ENCODE measurements around the gene ZNF280D. TPM values are rescaled to one million over a fixed set of nuclear protein-coding genes. Genes with fewer than 3 reads are reported as not detected.

Gene ZNF280D
- polyA plus RNA-seq, 2 of the 4 experiments (the other 2 are of a cell fraction), result 13.4 to 21.8 TPM

GRCh38 chr15:56683908-56684307, 49.4 kb downstream of the ZNF280D start:
- 96% methylated on average over 1 of the region's 1 CpG for WGBS (ENCODE audit: missing lambda C conversion rate)
- H3K4me2 ChIP-seq, result no peak overlapping the region
- H3K4me3 ChIP-seq, result no peak overlapping the region
- ChIA-PET POLR2A (no interaction called here), CTCF (interaction anchor here (1.2 kb wide), 1 partner anchor 439 kb away, joined by 3 read pairs; no protein-coding TSS in a partner anchor)
- no peaks in the 10 kb centered on the region; the same call in 2 of the 3 replicates for H3K4me1 ChIP-seq
- FAIRE-seq (no peak), DNase-seq (ENCODE audit: low read depth in 1 of 2, low spot score in 1 of 2) (no peak), ATAC-seq (no peak)
- no peak overlapping the region for H3K27ac ChIP-seq
- H3K9me3 ChIP-seq, result no peaks in the 10 kb centered on the region
- TF ChIP-seq CEBPB (IDR thresholded peaks at IDR 0.05) (no peak), ESRRA (IDR thresholded peaks at IDR 0.05; ENCODE audit: borderline replicate concordance, low read length) (no peak), HEYL (CRISPR knock-in tag; IDR thresholded peaks at IDR 0.05) (no peak), SREBF2 (IDR thresholded peaks at IDR 0.05) (no peak), HMGXB4 (CRISPR knock-in tag; IDR thresholded peaks at IDR 0.05; ENCODE audit: borderline replicate concordance) (no peak), HDAC2 (IDR thresholded peaks at IDR 0.05) (no peak), JUN (IDR thresholded peaks at IDR 0.05) (no peak), FOSL2 (IDR thresholded peaks at IDR 0.05) (no peak), FOSL2 (CRISPR knock-in tag; IDR thresholded peaks at IDR 0.05) (no peak), PHF8 (IDR thresholded peaks at IDR 0.05; ENCODE audit: borderline replicate concordance, low read depth) (no peak), MAX (IDR thresholded peaks at IDR 0.05) (no peak), MAFK (IDR thresholded peaks at IDR 0.05; ENCODE audit: partially characterized antibody) (no peak), EHF (CRISPR knock-in tag; IDR thresholded peaks at IDR 0.05) (no peak), ZSCAN20 (CRISPR knock-in tag; IDR thresholded peaks at IDR 0.05) (no peak), USF2 (IDR thresholded peaks at IDR 0.05) (no peak), ZNF302 (CRISPR knock-in tag; IDR thresholded peaks at IDR 0.05) (no peak), RARB (CRISPR knock-in tag; IDR thresholded peaks at IDR 0.05) (no peak), CHD4 (IDR thresholded peaks at IDR 0.05; ENCODE audit: borderline replicate concordance) (no peak), TFCP2L1 (CRISPR knock-in tag; IDR thresholded peaks at IDR 0.05) (no peak), BCL3 (IDR thresholded peaks at IDR 0.05) (no peak)

GRCh38 chr15:56681113-56681512, 52.2 kb downstream of the ZNF280D start:
- POLR2A ChIA-PET, result no interaction called here
- Histone ChIP-seq H3K9me3 (no peaks in the 10 kb centered on the region), H3K4me3 (no peak overlapping the region), H3K27ac (no peak overlapping the region), H3K4me1 (no peaks in the 10 kb centered on the region; the same call in 2 of the 3 replicates), H3K4me2 (no peak overlapping the region)
- DNase-seq (ENCODE audit: low read depth in 1 of 2, low spot score in 1 of 2) (no peak), ATAC-seq (no peak), FAIRE-seq (peak; percentile 23)
- TF ChIP-seq TP53 (CRISPR knock-in tag; IDR thresholded peaks at IDR 0.05), result no peak
- TF ChIP-seq RCOR1 (IDR thresholded peaks at IDR 0.05; ENCODE audit: low read depth, low read length), result no peak
- no peak for TF ChIP-seq E2F6 (IDR thresholded peaks at IDR 0.05; ENCODE audit: borderline replicate concordance, low read depth)
- no peak for TF ChIP-seq HOXA7 (CRISPR knock-in tag; IDR thresholded peaks at IDR 0.05)
- TF ChIP-seq NPAS2 (CRISPR knock-in tag; IDR thresholded peaks at IDR 0.05; ENCODE audit: borderline replicate concordance), result no peak
- TF ChIP-seq FOSB (CRISPR knock-in tag; IDR thresholded peaks at IDR 0.05), result no peak
- no peak for TF ChIP-seq CHD4 (IDR thresholded peaks at IDR 0.05; ENCODE audit: borderline replicate concordance)
- TF ChIP-seq POLR2A (IDR thresholded peaks at IDR 0.05; ENCODE audit: low read length), result no peak
- no peak for TF ChIP-seq ZNF302 (CRISPR knock-in tag; IDR thresholded peaks at IDR 0.05)
- no peak for TF ChIP-seq RAD21 (conservative IDR thresholded peaks at IDR 0.05 in 1 of 2, IDR thresholded peaks at IDR 0.05 in 1 of 2)
- no peak for TF ChIP-seq ZSCAN20 (CRISPR knock-in tag; IDR thresholded peaks at IDR 0.05)
- TF ChIP-seq RARB (CRISPR knock-in tag; IDR thresholded peaks at IDR 0.05), result no peak
- TF ChIP-seq CEBPB (IDR thresholded peaks at IDR 0.05), result no peak
- no peak for TF ChIP-seq CBX2 (IDR thresholded peaks at IDR 0.05; ENCODE audit: borderline replicate concordance, low read depth)
- no peak for TF ChIP-seq EHF (CRISPR knock-in tag; IDR thresholded peaks at IDR 0.05)
- CTCF ChIA-PET, result interaction anchor here (0.9 kb wide), 1 partner anchor 660 kb away, joined by 3 read pairs; no protein-coding TSS in a partner anchor
